Testis (tissue), 2 donors: ENCODE data around the gene GPATCH3.
"Not testable (repeated sequence)": the region's sequence is repeated elsewhere in the genome, so short reads cannot be mapped to it uniquely, and the experiment has no call there.

Source experiments
- POLR2A ChIP-seq: fragments of 450-650 bp; IDR thresholded peaks from one replicate; pipeline ENCODE4 v1.6.1; 2017; ENCODE audit warnings: antibody characterized with exemption, mild to moderate bottlenecking, moderate library complexity
- TF ChIP-seq, protein P1 (sequence below), 3 experiments: fragments of 450-650 bp in 2 of 3; fragments of 200-600 bp in 1 of 3; sonication (generic) in 1 of 3; IDR thresholded peaks; one replicate each; pipeline ENCODE4 v1.5.1; 2016 to 2019; ENCODE audit warnings: antibody characterized with exemption in 3 of 3, mild to moderate bottlenecking in 2 of 3, moderate library complexity in 1 of 3

DNA sequence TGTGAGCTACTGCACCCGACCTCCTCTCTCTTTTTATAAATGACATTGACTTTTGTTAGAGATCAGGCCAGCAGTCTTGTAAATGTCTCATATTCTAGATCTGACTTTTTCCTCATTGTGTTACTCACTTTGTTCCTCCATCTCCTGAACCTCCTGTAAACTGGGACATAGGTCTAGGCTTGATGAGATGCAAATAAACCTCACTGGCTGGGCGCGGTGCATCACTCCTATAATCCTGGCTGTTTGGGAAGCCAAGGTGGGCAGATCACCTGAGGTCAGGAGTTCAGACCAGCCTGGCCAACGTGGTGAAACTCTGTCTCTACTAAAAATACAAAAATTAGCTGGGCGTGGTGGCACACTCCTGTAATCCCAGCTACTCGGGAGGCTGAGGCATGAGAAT, 52.4 kb downstream of the GPATCH3 start:
- TF ChIP-seq, protein P1, sequence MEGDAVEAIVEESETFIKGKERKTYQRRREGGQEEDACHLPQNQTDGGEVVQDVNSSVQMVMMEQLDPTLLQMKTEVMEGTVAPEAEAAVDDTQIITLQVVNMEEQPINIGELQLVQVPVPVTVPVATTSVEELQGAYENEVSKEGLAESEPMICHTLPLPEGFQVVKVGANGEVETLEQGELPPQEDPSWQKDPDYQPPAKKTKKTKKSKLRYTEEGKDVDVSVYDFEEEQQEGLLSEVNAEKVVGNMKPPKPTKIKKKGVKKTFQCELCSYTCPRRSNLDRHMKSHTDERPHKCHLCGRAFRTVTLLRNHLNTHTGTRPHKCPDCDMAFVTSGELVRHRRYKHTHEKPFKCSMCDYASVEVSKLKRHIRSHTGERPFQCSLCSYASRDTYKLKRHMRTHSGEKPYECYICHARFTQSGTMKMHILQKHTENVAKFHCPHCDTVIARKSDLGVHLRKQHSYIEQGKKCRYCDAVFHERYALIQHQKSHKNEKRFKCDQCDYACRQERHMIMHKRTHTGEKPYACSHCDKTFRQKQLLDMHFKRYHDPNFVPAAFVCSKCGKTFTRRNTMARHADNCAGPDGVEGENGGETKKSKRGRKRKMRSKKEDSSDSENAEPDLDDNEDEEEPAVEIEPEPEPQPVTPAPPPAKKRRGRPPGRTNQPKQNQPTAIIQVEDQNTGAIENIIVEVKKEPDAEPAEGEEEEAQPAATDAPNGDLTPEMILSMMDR (IDR thresholded peaks at IDR 0.05): not testable (repeated sequence)
- not testable (repeated sequence) for TF ChIP-seq POLR2A
